GM15510 (cell line): Measurements from ENCODE around the gene RPGRIP1L.

Experiments
- POLR2A ChIP-seq: IDR thresholded peaks from 3 replicates; pipeline ENCODE4 v1.6.1; 2011; ENCODE audit warnings: borderline replicate concordance; ENCODE audit not compliant: insufficient read length; ENCODE audit errors: extremely low read depth

The RPGRIP1L gene

DNA sequence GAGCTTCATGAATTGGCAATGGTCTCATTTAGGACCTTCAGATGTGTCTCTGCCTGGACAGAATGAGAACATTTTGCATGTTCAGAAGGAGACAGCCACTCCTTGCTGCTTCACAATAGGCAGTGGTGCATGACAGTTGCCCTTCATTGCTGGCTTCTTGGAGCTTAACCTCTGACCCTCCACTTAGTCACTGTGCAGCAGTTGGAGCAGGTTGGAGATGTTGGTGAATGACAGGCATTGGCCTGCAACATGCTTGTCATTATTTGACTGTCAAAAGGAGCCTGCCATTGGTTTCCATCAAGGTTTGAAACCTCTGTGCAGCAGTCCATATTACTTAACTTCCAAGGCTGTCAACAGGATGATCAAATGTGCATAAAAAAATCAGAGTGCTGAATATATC lies 23.0 kb upstream of the RPGRIP1L start:
- TF ChIP-seq POLR2A = no peak

DNA sequence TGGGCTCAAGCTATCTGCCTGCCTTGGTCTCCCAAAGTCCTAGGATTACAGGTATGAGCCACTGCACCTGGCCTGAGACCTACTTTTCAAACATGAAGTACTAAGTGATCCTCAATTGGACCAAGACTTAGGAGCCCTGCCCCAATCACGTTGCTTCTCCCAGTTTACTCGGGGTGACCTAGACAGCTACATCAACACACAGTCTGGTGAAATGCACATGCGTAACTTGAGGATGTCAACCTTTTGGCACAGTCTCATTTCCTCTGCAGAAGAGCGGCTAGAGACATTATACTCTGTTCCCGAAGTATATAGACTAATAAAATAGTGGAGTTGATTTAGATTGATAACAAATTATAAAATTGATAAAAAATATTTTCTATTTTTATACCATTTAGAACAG lies 17.4 kb upstream of the RPGRIP1L start:
- TF ChIP-seq POLR2A = no peak

DNA sequence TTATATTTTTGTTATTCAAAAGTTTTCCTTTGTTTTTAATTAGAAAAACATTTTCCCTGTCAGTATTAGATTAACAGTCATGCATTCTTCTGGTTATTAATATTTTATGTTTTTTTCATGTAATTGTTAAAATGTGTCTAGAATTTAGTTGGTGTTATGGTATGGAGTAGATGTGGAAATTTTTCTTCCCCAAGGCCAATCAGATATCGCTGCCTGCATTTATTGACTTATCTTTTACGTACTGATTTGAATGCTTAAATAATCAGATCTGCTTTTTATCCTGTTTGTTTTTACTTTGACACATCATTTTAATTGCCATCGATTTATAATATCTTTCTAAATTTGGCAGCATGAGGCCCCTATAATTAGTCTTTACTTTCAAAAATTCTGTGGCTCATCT lies 13.9 kb upstream of the RPGRIP1L start:
- TF ChIP-seq POLR2A = no peak

DNA sequence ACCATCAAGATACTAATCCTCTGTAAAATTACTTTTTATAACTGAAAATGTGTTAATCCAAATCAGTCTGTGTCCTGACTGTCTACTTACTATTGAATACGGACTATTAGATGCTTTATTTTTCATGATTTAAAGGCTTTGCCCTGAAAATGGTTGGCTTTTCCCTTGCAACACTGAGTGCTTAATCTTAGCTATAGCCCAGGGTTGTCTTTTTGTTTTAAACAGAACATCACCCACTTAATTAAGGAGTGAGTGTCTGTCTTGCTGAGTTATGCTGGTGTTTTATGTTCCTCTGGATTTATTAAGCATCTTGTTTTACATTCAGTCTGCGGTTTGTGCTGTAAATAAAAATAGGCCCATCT lies 11.3 kb upstream of the RPGRIP1L start:
- no peak for TF ChIP-seq POLR2A

DNA sequence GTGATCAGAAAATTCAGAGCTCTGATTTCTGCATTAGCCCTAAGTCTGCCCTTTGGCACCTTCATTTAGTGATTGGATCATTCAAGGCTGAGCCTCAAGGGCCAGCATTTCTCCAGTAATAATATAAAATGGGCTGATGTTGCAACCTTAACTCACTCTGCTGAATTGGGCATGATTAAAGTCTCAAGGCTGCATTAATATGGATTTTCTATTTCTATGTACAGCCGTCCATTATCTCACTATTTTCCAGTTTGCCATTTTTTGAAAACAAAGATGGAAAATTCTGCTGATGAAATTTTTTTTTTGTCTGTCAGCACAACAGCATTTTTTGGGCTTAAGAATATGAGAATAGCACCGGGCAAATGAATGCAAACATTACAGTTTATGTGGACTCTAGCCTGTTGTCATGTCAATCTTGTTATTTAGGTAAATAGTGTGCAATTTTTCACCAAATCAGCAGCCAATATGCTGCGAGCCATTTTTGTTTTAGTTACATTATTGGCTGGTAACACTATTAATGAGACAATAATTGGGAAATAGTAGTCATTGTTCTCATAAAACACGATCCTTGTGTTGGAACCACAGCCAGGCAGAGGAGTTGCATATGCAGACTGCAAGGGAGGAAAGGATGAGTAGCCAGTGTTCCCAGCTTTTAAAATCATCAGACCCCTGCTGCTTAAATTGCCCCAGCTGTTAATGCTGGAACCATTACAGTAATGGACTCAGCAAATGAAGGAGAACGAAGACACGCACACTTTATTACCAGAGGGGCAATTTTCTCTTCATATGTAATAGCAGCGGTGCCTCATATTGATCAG lies 10.8 kb upstream of the RPGRIP1L start:
- no peak for TF ChIP-seq POLR2A

DNA sequence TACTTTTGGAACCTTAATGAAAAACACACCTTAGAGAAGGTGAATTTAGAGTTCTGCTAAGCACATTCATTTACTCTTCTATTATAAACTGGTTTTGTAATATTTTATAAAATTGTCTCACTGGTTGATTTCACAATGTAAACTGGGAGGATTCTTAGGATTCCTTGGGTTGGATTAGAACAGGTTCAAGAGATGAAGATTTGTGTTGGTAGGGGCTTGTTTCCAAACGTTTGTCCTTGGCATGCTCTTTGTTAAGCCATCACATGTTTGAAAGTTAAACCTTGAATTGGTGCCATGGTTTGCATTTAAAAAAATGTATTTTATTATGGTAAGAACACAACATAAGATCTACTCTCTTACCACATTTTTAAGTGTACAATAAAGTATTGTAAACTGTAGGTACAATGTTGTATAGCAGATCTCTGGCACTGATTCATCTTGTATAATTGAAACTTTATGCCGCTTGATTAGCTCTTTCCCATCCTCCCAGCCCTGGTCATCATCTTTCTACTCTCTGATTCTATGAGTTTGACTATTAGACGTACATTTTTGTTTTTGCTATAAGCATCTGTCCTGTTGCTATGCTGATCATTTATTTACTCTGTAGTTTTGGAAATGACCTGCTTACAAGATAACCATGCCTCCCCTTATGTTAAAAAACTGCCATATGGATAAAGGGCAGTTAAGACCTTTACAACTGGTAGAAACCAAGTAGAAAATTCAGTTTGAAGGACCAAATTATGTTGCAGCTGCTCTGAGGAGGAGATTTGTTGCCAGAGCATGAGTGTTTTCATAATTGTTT lies 9.9 kb upstream of the RPGRIP1L start:
- no peak for TF ChIP-seq POLR2A

DNA sequence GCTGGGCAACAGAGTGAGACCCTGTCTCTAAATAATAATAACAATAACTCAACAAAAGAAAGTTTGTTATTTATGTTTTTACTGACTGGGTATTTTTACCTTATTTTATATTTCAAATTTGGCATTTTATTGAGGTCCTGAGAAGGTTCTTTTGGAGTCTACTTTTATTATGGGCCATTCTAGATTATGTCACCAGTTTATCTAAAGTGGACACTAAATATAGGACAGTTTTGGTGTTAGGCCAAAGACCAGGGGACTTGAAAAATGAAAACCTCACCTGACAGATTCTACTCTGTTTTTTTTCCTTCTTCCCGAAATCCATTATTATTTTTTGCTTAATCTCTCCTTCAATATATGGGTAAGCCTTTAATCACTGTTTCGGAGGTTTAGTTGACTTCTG lies 8.4 kb upstream of the RPGRIP1L start:
- no peak for TF ChIP-seq POLR2A

DNA sequence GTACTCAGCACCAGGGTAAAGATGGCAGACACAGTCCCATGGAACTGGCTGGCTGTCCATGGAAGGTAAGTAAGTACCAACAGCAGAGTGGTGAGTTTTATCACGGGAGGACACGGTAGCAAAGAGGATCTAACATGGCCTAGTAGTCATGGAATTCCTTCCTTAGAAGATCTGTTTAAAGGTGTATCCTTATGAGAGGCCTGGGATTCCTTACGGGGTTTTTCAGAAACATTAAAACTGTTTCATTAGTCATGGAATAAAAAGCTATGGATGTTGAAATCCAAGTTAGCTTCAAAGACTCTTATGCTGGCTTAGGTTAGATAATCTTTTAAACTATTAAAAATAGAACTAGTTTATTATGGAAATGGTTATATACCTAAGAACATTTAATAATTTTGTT lies 7.7 kb upstream of the RPGRIP1L start:
- TF ChIP-seq POLR2A = no peak

DNA sequence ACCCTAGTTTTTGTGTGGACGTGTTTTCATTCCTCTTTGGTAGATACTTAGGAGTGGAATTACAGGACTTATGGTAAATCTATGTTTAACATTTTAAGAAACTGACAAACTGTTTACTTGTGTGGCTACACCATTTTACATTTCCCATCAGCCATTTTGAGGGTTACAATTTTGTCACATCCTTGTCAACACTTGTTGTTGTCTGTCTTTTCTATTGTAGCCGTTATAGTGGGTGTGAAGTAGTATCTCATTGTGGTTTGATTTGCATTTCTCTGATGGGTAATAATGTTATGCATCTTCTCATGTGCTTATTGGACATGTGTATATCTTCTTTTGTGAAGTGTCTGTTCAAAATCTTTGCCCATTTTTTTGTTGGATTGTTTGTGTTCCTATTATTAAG lies 4.8 kb upstream of the RPGRIP1L start:
- TF ChIP-seq POLR2A = no peak

DNA sequence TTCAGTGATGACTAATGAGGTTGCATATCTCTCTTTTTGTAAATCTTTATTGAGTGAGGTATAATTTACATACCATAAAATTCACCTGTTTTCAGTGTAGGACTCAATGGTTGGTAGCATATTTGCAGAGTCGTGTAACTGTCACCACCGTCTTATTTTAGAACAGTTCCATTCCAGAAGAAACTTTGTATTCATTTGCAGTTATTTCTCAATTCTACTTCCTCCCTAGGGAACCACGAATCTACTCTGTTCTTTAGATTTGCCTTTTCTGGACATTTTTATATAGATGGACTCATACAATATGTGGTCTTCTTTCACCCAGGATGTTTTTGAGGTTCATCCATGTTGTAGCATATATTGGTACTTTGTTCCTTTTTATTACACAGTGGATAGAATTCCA lies 4.0 kb upstream of the RPGRIP1L start:
- TF ChIP-seq POLR2A = no peak

DNA sequence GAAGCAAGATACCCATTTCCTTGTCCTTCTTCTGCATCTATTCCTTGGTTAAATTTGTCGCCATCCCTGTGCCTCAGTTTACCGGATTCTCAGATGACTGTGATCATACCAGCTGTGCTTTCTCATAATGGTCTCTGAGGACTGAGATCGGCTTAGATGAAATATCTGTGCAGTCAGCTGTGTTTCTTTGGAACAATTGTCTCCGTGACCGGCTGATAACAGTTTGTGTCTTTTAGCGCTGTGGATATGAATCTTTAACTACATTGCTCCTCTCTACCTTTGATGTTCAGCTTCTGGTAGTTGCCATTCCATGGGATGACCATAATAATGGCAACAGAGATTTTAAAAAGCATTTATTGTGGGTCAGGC lies 770 bp upstream of the RPGRIP1L start:
- no peak for TF ChIP-seq POLR2A

DNA sequence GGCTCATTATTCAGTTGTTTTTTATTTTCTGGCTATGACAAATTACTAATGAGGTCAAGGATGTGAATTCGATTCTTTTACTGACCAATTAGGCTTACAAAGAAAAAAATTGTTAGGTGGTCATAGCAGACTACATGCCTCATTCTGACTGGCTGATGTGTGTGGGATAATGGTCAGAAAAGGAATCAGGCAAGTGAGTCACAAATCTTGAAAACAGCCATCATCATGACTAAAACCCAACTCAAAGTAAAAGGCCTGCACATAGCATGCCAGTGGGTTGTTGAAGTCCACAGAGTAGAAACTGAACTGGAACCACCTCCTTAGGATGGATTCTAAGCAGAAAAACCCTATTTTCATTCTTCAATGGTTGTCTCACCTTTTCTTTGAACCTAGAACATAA lies 8.6 kb downstream of the RPGRIP1L start:
- TF ChIP-seq POLR2A = no peak

DNA sequence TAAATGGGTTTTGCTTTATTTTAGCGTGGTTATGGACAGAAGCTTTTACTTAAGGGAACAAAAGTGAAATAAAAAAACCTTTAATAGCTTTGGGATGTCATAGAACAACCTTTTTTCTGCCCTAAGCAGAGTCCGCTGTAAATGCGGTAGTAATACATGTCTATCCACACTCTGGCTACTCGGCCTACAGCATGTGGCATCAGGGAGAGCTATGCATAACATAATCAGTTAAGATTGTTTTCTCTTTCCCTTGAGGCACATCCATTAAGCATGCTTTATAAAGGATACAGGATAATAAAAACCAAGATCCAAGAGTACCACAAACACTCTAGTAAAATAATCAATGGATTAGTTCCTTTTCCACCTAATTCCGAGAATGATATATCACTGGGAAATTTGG lies 10.3 kb downstream of the RPGRIP1L start:
- no peak for TF ChIP-seq POLR2A

DNA sequence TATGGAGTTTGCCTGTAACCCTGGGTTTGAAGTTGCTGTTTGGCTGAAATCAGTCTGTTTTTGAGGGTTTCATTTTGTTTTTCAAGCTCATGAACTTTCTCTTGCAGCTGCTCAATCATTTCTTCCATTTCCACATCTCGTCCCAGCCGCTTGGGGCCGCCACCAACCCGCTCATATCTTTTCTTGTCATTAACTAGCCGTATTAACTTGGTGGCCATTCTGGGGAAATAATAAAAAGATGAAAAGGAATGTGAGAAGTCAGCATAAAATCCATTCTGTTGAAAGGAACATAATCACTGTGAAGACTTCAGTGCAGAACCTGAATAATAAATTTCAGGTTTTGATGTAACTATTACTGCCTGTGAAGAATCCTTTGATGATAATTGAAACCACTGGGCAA lies 11.5 kb downstream of the RPGRIP1L start:
- no peak for TF ChIP-seq POLR2A

DNA sequence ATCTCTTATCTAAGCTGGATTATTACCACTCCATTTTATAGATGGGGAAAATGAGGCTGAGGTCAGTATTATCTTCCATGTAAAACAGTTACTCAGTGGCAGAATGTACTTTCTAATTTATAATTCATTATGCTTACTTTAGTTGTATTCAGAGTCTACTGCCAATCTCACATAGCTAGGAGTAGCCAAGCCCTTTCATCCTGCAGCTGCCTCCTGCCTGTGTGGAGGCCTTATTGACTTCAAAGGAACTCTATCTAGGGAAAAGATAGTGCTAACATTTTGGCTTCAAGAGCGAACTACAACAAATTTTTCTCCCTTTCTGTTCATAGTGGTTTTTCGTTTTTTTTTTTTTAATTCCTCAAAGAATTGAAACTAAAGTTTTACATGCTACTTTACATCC lies 12.9 kb downstream of the RPGRIP1L start:
- no peak for TF ChIP-seq POLR2A

DNA sequence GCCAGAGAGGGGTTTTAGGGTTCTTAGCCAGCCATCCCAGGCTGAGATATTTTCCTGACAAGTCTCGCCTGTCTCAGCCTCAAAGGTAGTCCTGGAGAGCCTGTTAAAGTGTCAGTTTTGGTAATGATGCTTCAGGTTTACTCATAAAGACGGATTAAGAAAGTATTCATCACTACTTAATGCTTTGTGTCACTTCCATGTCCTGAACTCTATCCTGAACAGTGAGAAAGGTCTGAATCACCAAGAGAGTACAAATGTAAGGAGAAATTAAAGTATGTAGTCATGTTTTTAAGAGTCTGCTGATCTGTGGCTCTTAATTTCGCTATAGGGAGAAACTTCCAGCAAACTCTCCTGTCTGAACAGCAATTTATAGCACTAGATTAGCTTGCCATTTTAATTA lies 14.0 kb downstream of the RPGRIP1L start:
- TF ChIP-seq POLR2A = no peak
